HepG2 (cell line): ENCODE measurements around the gene NYAP1. TPM values are rescaled to one million over a fixed set of nuclear protein-coding genes. Genes with fewer than 3 reads are reported as not detected.

Experiments used
- ETV5 ChIP-seq: IDR thresholded peaks from 2 replicates; pipeline ENCODE4 v1.6.1; 2018; ENCODE audit warnings: missing biosample characterization, missing genetic modification reagents, inconsistent platforms, borderline replicate concordance
- NR2F2 ChIP-seq: IDR thresholded peaks from 2 replicates; pipeline ENCODE4 v1.6.1; 2012; ENCODE audit warnings: low read depth, inconsistent platforms, borderline replicate concordance
- NR2F6 ChIP-seq, 2 experiments: IDR thresholded peaks; 2 replicates each; pipeline ENCODE4 v1.6.1; 2016; ENCODE audit warnings: antibody characterized with exemption in 1 of 2, mild to moderate bottlenecking in 1 of 2
- SALL1 ChIP-seq: sonication (generic); formaldehyde crosslinking; IDR thresholded peaks from 2 replicates; pipeline ENCODE4 v1.8.0; 2022; ENCODE audit warnings: mild to moderate bottlenecking, missing genetic modification reagents
- SMARCC2 ChIP-seq: fragments of 450-650 bp; IDR thresholded peaks from 2 replicates; pipeline ENCODE4 v1.6.1; 2017; ENCODE audit warnings: antibody characterized with exemption, mild to moderate bottlenecking
- SNAI1 ChIP-seq: sonication (generic); formaldehyde crosslinking; IDR thresholded peaks from 2 replicates; pipeline ENCODE4 v1.5.0; 2020; ENCODE audit warnings: mild to moderate bottlenecking, missing genetic modification reagents, borderline replicate concordance
- SRF ChIP-seq: IDR thresholded peaks from 2 replicates; pipeline ENCODE4 v1.6.1; 2011; ENCODE audit warnings: mild to moderate bottlenecking, low read depth, low read length, moderate library complexity
- U2AF2 ChIP-seq: fragments of 200-400 bp; formaldehyde crosslinking; IDR thresholded peaks from 2 replicates; pipeline ENCODE4 v1.6.1; 2017; ENCODE audit warnings: low read depth, mild to moderate bottlenecking, low read length
- ZNF143 ChIP-seq: sonication (generic); formaldehyde crosslinking; IDR thresholded peaks from 2 replicates; pipeline ENCODE4 v1.4.0; 2020; ENCODE audit warnings: missing genetic modification reagents
- ZNF337 ChIP-seq: sonication (generic); formaldehyde crosslinking; IDR thresholded peaks from 2 replicates; pipeline ENCODE4 v1.5.1; 2020; ENCODE audit warnings: missing genetic modification reagents, low read depth, mild to moderate bottlenecking, borderline replicate concordance
- ZNF775 ChIP-seq: sonication (generic); formaldehyde crosslinking; IDR thresholded peaks from 2 replicates; pipeline ENCODE4 v1.4.0; 2020; ENCODE audit warnings: missing genetic modification reagents, mild to moderate bottlenecking, moderate library complexity, borderline replicate concordance
- ZNF841 ChIP-seq: sonication (generic); formaldehyde crosslinking; IDR thresholded peaks from 2 replicates; pipeline ENCODE4 v1.8.1; 2023; ENCODE audit warnings: missing genetic modification reagents, borderline replicate concordance
- polyA plus RNA-seq, 8 experiments: library from polyadenylated mRNA; depleted of rRNA in 3 of 8; stranded (reverse) in 7 of 8; unstranded in 1 of 8; fragments of >200 nt; fragmentation: Illumina TruSeq in 4 of 8; extraction: Trizol in 4 of 8; gene quantifications; 2 replicates each; pipeline versions ENCODE4 v1.2.1 to v1.2.3, GENCODE V29; 2011 to 2016; ENCODE audit warnings: low read depth in 4 of 8, missing spikeins in 1 of 8, mixed read lengths in 1 of 8; ENCODE audit not compliant: insufficient read depth in 1 of 8
- total RNA-seq, 5 experiments: library from RNA; depleted of rRNA; stranded (reverse); fragments of >200 nt; fragmentation: Illumina TruSeq; extraction: Trizol; gene quantifications; 2 replicates each; pipeline ENCODE4 v1.2.3, GENCODE V29; 2016; ENCODE audit warnings: low read depth in 1 of 5
- TF ChIP-seq, protein P1 (sequence below): sonication (generic); formaldehyde crosslinking; IDR thresholded peaks from 2 replicates; pipeline ENCODE4 v1.8.0; 2023; ENCODE audit warnings: mild to moderate bottlenecking, missing genetic modification reagents
- TF ChIP-seq, protein P2 (sequence below): sonication (generic); formaldehyde crosslinking; IDR thresholded peaks from 2 replicates; pipeline ENCODE4 v1.5.1; 2020; ENCODE audit warnings: missing genetic modification reagents, mild to moderate bottlenecking, borderline replicate concordance
- TF ChIP-seq, protein P3 (sequence below): IDR thresholded peaks from 2 replicates; pipeline ENCODE4 v1.6.1; 2016; ENCODE audit warnings: control low read depth
- TF ChIP-seq, protein P4 (sequence below): sonication (generic); formaldehyde crosslinking; IDR thresholded peaks from 2 replicates; pipeline ENCODE4 v1.4.0; 2020; ENCODE audit warnings: missing genetic modification reagents
- TF ChIP-seq, protein P5 (sequence below): sonication (generic); formaldehyde crosslinking; IDR thresholded peaks from 2 replicates; pipeline ENCODE4 v1.9.0; 2021; ENCODE audit warnings: missing genetic modification reagents, mild to moderate bottlenecking, borderline replicate concordance

The NYAP1 gene
- total and polyA plus RNA-seq, 2 of the 13 experiments (the other 11 are each of a cell fraction or from before 2014, with no cell fraction given): 0.15 to 0.46 TPM

DNA sequence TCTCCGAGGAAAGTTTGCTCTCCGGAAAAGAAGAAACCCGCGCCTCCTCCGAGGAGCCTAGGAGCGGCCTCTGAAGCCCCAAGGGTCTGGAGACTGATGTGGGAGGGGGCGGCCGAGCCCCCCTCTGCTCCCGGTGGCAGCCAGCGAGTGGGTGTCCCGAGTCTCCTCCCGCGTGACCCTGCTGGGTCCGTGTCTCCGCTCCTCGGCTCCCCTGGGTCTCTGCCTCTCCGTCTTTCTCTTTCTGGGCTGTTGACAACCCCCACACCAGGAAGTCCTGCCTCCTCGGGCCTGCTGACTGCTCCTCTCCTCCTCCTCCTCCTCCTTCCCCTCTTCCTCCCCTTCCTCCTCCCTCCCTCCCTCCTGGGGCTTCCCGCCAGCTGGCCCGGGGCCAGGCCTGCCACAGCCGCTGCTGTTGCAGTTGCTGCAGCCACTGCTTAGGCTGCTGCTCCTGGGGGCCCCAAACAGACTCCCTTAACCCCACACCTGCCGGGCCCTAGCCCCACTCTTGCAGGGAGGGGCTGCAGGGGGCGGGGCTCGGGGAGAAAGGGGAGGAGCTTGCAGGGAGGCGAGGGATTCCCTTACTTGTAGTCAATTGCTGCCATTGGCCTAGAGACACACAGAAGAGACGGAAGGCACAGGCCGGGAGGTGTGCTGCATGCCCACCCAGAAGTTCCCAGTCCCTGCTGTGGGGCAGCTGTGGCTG, 4.6 kb upstream of the NYAP1 start, which contains the start of gene TSC22D4 (continued):
- TF ChIP-seq, protein P1, sequence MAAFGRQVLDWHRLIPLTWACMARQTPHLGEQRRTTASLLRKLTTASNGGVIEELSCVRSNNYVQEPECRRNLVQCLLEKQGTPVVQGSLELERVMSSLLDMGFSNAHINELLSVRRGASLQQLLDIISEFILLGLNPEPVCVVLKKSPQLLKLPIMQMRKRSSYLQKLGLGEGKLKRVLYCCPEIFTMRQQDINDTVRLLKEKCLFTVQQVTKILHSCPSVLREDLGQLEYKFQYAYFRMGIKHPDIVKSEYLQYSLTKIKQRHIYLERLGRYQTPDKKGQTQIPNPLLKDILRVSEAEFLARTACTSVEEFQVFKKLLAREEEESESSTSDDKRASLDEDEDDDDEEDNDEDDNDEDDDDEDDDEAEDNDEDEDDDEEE (CRISPR knock-in tag): no peak
- no peak for TF ChIP-seq ZNF143 (CRISPR knock-in tag)
- no peak; the same call in 1 of the 2 replicates for TF ChIP-seq NR2F6 (IDR thresholded peaks at IDR 0.05)
- no peak for TF ChIP-seq NR2F6 (CRISPR knock-in tag; IDR thresholded peaks at IDR 0.05)
- TF ChIP-seq NR2F2: no peak
- TF ChIP-seq, protein P2, sequence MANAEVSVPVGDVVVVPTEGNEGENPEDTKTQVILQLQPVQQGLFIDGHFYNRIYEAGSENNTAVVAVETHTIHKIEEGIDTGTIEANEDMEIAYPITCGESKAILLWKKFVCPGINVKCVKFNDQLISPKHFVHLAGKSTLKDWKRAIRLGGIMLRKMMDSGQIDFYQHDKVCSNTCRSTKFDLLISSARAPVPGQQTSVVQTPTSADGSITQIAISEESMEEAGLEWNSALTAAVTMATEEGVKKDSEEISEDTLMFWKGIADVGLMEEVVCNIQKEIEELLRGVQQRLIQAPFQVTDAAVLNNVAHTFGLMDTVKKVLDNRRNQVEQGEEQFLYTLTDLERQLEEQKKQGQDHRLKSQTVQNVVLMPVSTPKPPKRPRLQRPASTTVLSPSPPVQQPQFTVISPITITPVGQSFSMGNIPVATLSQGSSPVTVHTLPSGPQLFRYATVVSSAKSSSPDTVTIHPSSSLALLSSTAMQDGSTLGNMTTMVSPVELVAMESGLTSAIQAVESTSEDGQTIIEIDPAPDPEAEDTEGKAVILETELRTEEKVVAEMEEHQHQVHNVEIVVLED: no peak; the same call in 1 of the 2 replicates
- TF ChIP-seq, protein P3, sequence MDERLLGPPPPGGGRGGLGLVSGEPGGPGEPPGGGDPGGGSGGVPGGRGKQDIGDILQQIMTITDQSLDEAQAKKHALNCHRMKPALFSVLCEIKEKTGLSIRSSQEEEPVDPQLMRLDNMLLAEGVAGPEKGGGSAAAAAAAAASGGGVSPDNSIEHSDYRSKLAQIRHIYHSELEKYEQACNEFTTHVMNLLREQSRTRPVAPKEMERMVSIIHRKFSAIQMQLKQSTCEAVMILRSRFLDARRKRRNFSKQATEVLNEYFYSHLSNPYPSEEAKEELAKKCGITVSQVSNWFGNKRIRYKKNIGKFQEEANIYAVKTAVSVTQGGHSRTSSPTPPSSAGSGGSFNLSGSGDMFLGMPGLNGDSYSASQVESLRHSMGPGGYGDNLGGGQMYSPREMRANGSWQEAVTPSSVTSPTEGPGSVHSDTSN (CRISPR knock-in tag): no peak
- no peak for TF ChIP-seq SRF
- peak; percentile 63; the same call in 1 of the 2 replicates for TF ChIP-seq SALL1
- TF ChIP-seq, protein P4, sequence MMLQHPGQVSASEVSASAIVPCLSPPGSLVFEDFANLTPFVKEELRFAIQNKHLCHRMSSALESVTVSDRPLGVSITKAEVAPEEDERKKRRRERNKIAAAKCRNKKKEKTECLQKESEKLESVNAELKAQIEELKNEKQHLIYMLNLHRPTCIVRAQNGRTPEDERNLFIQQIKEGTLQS (CRISPR knock-in tag): no peak
- TF ChIP-seq ETV5 (CRISPR knock-in tag): no peak
- TF ChIP-seq, protein P5, sequence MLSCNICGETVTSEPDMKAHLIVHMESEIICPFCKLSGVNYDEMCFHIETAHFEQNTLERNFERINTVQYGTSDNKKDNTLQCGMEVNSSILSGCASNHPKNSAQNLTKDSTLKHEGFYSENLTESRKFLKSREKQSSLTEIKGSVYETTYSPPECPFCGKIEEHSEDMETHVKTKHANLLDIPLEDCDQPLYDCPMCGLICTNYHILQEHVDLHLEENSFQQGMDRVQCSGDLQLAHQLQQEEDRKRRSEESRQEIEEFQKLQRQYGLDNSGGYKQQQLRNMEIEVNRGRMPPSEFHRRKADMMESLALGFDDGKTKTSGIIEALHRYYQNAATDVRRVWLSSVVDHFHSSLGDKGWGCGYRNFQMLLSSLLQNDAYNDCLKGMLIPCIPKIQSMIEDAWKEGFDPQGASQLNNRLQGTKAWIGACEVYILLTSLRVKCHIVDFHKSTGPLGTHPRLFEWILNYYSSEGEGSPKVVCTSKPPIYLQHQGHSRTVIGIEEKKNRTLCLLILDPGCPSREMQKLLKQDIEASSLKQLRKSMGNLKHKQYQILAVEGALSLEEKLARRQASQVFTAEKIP (CRISPR knock-in tag): no peak
- peak; percentile 25; the same call in 1 of the 2 replicates for TF ChIP-seq SNAI1 (CRISPR knock-in tag)
- 0 out of 2 replicates have a peak, but pooled peaks have one; percentile 80 for TF ChIP-seq ZNF337 (CRISPR knock-in tag)
- TF ChIP-seq U2AF2: no peak
- no peak for TF ChIP-seq ZNF775 (CRISPR knock-in tag)
- TF ChIP-seq SMARCC2: no peak
- no peak for TF ChIP-seq ZNF841 (CRISPR knock-in tag)
